ENCODE measurements around the gene GPR83. TPM values are rescaled to one million over a fixed set of nuclear protein-coding genes. Genes with fewer than 3 reads are reported as not detected.
A peak's percentile ranks its signal among the peaks of the same experiment; 100 is the strongest.

Gene GPR83
- total RNA-seq: under 1 TPM in 2 of 4 donors, not detected in 2; 0.21 to 0.28 TPM

DNA sequence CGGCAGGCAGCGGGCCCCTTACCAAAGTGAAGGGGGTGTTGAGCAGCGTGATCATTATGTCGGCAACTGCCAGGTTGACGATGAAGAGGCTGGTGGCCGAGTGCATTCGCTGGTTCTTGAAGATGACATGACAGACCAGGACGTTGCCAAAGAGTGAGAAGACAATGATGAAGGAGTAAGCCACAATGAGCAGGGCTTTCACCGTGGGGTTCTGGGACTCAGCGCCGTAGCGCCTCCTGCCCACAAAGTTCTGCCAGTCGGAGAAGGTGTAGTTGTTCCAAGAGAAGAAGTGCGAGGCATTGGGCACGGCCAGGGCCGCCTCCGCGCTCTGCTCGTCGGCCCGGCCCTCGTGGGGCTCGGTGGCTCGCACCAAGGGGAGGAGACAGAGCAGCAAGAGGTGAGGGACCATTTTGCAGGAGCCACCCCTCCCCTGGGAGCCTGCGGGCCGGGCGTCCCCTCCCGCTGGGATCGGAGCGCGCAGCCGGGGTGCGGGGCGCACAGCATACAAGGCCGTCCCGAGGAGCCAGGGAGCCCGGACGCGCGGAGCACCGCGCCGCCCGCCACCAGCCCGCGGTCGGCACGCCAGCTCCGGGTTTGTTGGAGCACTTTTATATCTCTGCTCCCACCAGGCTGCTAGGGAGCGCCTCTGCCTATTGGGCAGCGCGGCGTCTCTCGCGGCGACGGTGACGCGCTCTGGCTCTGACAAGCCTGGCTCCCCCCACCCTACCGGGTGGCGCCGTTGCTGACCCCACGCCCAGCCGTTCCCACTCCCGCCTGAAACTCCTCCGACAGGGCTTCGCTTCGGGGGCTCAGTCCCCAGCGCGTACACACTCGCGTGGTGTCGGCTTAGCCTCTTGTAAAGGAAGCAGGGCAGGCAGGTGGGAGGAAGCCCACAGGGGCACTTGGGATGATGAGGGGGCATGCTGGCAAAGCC lies at the start of gene GPR83:
Gene GPR83 (minus strand): TSS at position 581 of the 934 bp plus-strand sequence. CDS start 172 bp downstream, at position 409.
- peaks cover 0 to 6% of the 10 kb centered on the region in 2 donors for H3K4me1 ChIP-seq
- H3K27me3 ChIP-seq: no peaks in the 10 kb centered on the region
- no peak for DNase-seq
- H3K36me3 ChIP-seq: no peaks in the 10 kb centered on the region
- H3K4me3 ChIP-seq: peak within 1 kb of the TSS in 1 of 2 donors; percentile 21
- intact Hi-C loops (cut with DNase I; ENCODE audit: low total_unique reads): no loop called here
- H3K27ac ChIP-seq: no peak within 1 kb of the TSS
- no peaks in the 10 kb centered on the region for H3K9me3 ChIP-seq
- TF ChIP-seq POLR2A (IDR thresholded peaks at IDR 0.05): no peak
- TF ChIP-seq, protein P1, sequence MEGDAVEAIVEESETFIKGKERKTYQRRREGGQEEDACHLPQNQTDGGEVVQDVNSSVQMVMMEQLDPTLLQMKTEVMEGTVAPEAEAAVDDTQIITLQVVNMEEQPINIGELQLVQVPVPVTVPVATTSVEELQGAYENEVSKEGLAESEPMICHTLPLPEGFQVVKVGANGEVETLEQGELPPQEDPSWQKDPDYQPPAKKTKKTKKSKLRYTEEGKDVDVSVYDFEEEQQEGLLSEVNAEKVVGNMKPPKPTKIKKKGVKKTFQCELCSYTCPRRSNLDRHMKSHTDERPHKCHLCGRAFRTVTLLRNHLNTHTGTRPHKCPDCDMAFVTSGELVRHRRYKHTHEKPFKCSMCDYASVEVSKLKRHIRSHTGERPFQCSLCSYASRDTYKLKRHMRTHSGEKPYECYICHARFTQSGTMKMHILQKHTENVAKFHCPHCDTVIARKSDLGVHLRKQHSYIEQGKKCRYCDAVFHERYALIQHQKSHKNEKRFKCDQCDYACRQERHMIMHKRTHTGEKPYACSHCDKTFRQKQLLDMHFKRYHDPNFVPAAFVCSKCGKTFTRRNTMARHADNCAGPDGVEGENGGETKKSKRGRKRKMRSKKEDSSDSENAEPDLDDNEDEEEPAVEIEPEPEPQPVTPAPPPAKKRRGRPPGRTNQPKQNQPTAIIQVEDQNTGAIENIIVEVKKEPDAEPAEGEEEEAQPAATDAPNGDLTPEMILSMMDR (IDR thresholded peaks at IDR 0.05): no peak

- no peak for DNase-seq
- no peaks in the 10 kb centered on the region for H3K36me3 ChIP-seq
- H3K27me3 ChIP-seq: no peaks in the 10 kb centered on the region
- no peak overlapping the region for H3K4me3 ChIP-seq
- H3K27ac ChIP-seq: no peak overlapping the region
- TF ChIP-seq, protein P1 (IDR thresholded peaks at IDR 0.05): no peak
- TF ChIP-seq POLR2A (IDR thresholded peaks at IDR 0.05): no peak
- intact Hi-C loops (cut with DNase I; ENCODE audit: low total_unique reads): no loop called here
- H3K4me1 ChIP-seq: no peaks in the 10 kb centered on the region
- no peaks in the 10 kb centered on the region for H3K9me3 ChIP-seq
These were observed 48.8 kb upstream of the GPR83 start for GRCh38 chr11:94450048-94450447.

GRCh38 chr11:94449437-94449836 lies 48.2 kb upstream of the GPR83 start:
- Histone ChIP-seq H3K27ac (no peak overlapping the region), H3K9me3 (no peaks in the 10 kb centered on the region)
- intact Hi-C loops (cut with DNase I; ENCODE audit: low total_unique reads): no loop called here

DNA sequence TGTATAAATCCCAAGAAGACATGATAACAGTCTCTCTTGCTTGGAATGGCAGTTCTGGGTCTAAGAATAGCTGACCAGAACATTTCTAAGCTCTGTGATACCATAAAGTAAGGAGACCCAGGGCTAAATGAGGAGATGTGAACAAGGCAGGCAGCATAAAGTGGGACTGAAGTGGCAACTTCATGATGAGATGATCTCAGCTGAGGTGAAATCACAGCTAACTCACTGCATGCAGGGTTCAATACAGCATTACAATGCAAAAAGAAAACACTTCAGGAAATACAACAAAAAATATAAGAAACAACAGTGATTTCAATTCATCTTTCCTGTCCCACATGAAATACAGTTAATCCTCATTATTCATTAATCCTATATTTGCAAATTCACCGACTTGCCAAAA lies 47.8 kb upstream of the GPR83 start:
- Histone ChIP-seq H3K4me1 (no peaks in the 10 kb centered on the region), H3K9me3 (no peaks in the 10 kb centered on the region), H3K27me3 (no peaks in the 10 kb centered on the region), H3K27ac (no peak overlapping the region), H3K4me3 (no peak overlapping the region), H3K36me3 (no peaks in the 10 kb centered on the region)
- intact Hi-C loops (cut with DNase I; ENCODE audit: low total_unique reads): no loop called here
- no peak for TF ChIP-seq POLR2A (IDR thresholded peaks at IDR 0.05)
- TF ChIP-seq, protein P1 (IDR thresholded peaks at IDR 0.05): no peak
- DNase-seq: no peak

More at GRCh38 chr11:94449437-94449836, 48.2 kb upstream of the GPR83 start:
- Histone ChIP-seq H3K36me3 (no peaks in the 10 kb centered on the region), H3K4me3 (no peak overlapping the region), H3K4me1 (no peaks in the 10 kb centered on the region), H3K27me3 (no peaks in the 10 kb centered on the region)
- DNase-seq: no peak
- TF ChIP-seq POLR2A (IDR thresholded peaks at IDR 0.05): no peak
- TF ChIP-seq, protein P1 (IDR thresholded peaks at IDR 0.05): no peak

GRCh38 chr11:94447149-94447548 lies 45.9 kb upstream of the GPR83 start:
- no peak overlapping the region for H3K4me3 ChIP-seq
- no peaks in the 10 kb centered on the region for H3K36me3 ChIP-seq
- H3K4me1 ChIP-seq: no peaks in the 10 kb centered on the region
- TF ChIP-seq, protein P1 (IDR thresholded peaks at IDR 0.05): no peak
- TF ChIP-seq POLR2A (IDR thresholded peaks at IDR 0.05): no peak
- no peak overlapping the region for H3K27ac ChIP-seq
- no peak for DNase-seq
- H3K27me3 ChIP-seq: no peaks in the 10 kb centered on the region
- no peaks in the 10 kb centered on the region for H3K9me3 ChIP-seq
- intact Hi-C loops (cut with DNase I; ENCODE audit: low total_unique reads): no loop called here
